Measurements from ENCODE around the gene MYOZ1. TPM values are rescaled to one million over a fixed set of nuclear protein-coding genes. Genes with fewer than 3 reads are reported as not detected.
"Not testable (repeated sequence)": the region's sequence is repeated elsewhere in the genome, so short reads cannot be mapped to it uniquely, and the experiment has no call there.

The MYOZ1 gene
- polyA plus RNA-seq (ENCODE audit: insufficient read length in 4 of 4): 1 to 10 TPM; 4.7 to 6.1 (median 5.7) TPM

GRCh38 chr10:73641328-73642060 is at the start of gene MYOZ1:
TSS of gene MYOZ1 (minus strand) at chr10:73641474. CDS start at chr10:73640017, 1,457 bp downstream.
- no peak for DNase-seq (ENCODE audit: low read depth in 4 of 4, low spot score in 2 of 4)

GRCh38 chr10:73690755-73691154 is 49.5 kb upstream of the MYOZ1 start:
- DNase-seq (ENCODE audit: low read depth in 4 of 4, low spot score in 2 of 4): not testable (repeated sequence)

- not testable (repeated sequence) for DNase-seq (ENCODE audit: low read depth in 4 of 4, low spot score in 2 of 4)
Measured at GRCh38 chr10:73689596-73689995, 48.3 kb upstream of the MYOZ1 start.

- not testable (repeated sequence) for DNase-seq (ENCODE audit: low read depth in 4 of 4, low spot score in 2 of 4)
Measured at GRCh38 chr10:73687641-73688040, 46.4 kb upstream of the MYOZ1 start.

GRCh38 chr10:73674546-73674945 is 33.3 kb upstream of the MYOZ1 start:
- DNase-seq (ENCODE audit: low read depth in 4 of 4, low spot score in 2 of 4): not testable (repeated sequence)

GRCh38 chr10:73668378-73668777 is 27.1 kb upstream of the MYOZ1 start:
- not testable (repeated sequence) for DNase-seq (ENCODE audit: low read depth in 4 of 4, low spot score in 2 of 4)

- DNase-seq (ENCODE audit: low read depth in 4 of 4, low spot score in 2 of 4): not testable (repeated sequence)
Measured at GRCh38 chr10:73666153-73666809, 25.0 kb upstream of the MYOZ1 start.

GRCh38 chr10:73665581-73665980 is 24.3 kb upstream of the MYOZ1 start:
- not testable (repeated sequence) for DNase-seq (ENCODE audit: low read depth in 4 of 4, low spot score in 2 of 4)

GRCh38 chr10:73664156-73665040 is 23.1 kb upstream of the MYOZ1 start:
- DNase-seq (ENCODE audit: low read depth in 4 of 4, low spot score in 2 of 4): not testable (repeated sequence)

- not testable (repeated sequence) for DNase-seq (ENCODE audit: low read depth in 4 of 4, low spot score in 2 of 4)
Measured at GRCh38 chr10:73663621-73664020, 22.3 kb upstream of the MYOZ1 start.

GRCh38 chr10:73662705-73663104 is 21.4 kb upstream of the MYOZ1 start:
- DNase-seq (ENCODE audit: low read depth in 4 of 4, low spot score in 2 of 4): not testable (repeated sequence)

- no peak for DNase-seq (ENCODE audit: low read depth in 4 of 4, low spot score in 2 of 4)
Measured at GRCh38 chr10:73655990-73656298, 14.7 kb upstream of the MYOZ1 start, which contains the start of gene SYNPO2L. TSS of gene SYNPO2L (minus strand) at chr10:73656029. CDS start at chr10:73655922, 107 bp downstream.

- no peak for DNase-seq (ENCODE audit: low read depth in 4 of 4, low spot score in 2 of 4)
Measured at GRCh38 chr10:73655257-73655989, 14.1 kb upstream of the MYOZ1 start.

GRCh38 chr10:73653701-73654100 is 12.4 kb upstream of the MYOZ1 start:
- DNase-seq (ENCODE audit: low read depth in 4 of 4, low spot score in 2 of 4): no peak

- DNase-seq (ENCODE audit: low read depth in 4 of 4, low spot score in 2 of 4): no peak
Measured at GRCh38 chr10:73653195-73653594, 11.9 kb upstream of the MYOZ1 start.

GRCh38 chr10:73650537-73651331 is 9.5 kb upstream of the MYOZ1 start:
- no peak for DNase-seq (ENCODE audit: low read depth in 4 of 4, low spot score in 2 of 4)

- no peak for DNase-seq (ENCODE audit: low read depth in 4 of 4, low spot score in 2 of 4)
Measured at GRCh38 chr10:73649876-73650536, 8.7 kb upstream of the MYOZ1 start.

- no peak for DNase-seq (ENCODE audit: low read depth in 4 of 4, low spot score in 2 of 4)
Measured at GRCh38 chr10:73648975-73649829, 7.9 kb upstream of the MYOZ1 start.
